Activated CD4-positive, alpha-beta T cell treated with anti-CD3 and anti-CD28 coated beads for 4 hours (primary cell): ENCODE measurements around the gene TNFRSF12A.

ENCODE experiments used
- DNase-seq, 2 donors: peaks; one replicate each; pipeline ENCODE4 v3.0.0-alpha.2; 2020

The TNFRSF12A gene

DNA sequence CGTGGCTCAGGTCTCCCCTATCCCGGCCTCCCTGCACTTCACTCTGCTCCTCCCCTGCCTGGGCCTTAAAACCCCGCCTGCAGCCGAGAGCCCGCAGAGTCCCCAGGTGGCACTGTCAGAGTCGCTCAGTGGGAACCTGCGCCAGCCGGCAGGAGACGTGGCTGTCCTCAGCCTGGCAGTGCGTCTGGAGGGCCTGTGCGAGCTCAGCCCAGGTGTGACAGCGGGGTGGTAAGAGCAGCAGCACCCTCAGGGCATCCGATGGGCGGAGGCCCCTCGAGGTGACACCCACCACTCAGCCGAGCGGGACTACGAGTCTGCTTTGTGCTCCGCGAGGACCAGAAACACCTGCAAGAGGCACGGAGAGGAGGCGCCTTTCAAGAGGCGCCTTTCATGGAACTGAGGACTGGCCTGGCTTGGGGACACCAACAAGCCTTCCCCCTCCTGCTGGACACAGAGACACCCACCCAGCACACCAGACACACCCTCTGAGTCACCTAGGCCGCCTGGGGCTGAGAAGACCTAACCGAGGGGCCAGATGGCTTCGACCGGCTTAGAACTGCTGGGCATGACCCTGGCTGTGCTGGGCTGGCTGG is 7.2 kb upstream of the TNFRSF12A start, which contains the start of gene CLDN9:
Gene CLDN9, plus strand, starts transcription at position 96 of the 593 bp plus-strand sequence. Its CDS starts 440 bp downstream, at position 536.
- DNase-seq = no peak

DNA sequence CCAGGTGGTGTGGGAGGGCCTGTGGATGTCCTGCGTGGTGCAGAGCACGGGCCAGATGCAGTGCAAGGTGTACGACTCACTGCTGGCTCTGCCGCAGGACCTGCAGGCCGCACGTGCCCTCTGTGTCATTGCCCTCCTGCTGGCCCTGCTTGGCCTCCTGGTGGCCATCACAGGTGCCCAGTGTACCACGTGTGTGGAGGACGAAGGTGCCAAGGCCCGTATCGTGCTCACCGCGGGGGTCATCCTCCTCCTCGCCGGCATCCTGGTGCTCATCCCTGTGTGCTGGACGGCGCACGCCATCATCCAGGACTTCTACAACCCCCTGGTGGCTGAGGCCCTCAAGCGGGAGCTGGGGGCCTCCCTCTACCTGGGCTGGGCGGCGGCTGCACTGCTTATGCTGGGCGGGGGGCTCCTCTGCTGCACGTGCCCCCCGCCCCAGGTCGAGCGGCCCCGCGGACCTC is 6.6 kb upstream of the TNFRSF12A start:
- no peak for DNase-seq

DNA sequence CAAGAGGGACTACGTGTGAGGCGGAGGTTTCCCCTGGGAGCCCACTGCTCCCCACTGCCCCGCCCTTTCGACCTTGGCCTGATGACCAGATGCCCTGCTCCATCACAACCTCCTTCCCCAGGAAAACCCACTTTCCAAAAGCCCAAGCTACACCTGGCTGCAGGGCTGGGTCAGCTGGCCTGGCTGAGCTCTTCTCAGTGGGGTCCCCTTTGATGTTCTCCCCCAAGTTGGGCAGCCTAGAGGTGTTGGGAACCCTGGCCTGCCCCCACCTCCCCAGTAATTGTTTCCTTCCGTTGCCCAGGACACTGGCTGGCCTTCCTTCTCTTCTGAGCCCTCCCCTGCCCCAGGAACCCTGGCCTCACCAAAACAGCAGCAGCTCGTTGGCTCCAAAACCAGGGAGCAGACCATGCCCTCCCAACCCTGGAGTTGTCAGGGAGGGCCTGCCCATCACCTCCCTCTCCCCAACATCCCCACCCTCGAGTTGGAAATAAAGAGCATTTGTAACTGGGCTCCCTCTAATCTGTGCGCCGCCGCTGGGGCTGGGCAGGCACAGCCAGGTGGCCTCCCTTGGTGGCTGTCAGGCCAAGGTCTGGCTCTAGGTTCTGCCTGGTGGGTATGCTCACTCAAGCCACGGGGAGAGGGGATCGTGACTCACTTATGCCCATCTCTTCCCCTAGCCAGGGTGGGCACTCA is 6.0 kb upstream of the TNFRSF12A start:
- no peak for DNase-seq

DNA sequence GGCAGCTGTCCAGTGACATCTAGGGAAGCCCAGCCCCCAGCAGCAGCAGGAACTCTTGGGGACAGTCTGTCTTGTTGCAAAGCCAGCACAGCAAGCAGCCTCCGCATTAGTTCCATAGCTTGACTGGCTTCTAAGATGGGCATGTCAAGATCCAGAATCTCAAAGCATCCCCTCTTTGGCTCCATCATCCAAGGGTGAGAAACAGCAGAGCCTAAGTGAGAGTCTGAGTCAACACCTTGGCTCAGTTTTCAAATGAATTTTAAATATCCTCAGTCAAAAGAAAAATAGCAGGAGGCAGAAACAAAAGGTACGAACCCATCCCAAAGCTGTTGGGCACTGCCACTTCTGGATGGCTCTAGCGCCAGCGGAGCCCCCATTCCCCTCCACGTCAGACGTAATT is 5.2 kb upstream of the TNFRSF12A start:
- DNase-seq = no peak

DNA sequence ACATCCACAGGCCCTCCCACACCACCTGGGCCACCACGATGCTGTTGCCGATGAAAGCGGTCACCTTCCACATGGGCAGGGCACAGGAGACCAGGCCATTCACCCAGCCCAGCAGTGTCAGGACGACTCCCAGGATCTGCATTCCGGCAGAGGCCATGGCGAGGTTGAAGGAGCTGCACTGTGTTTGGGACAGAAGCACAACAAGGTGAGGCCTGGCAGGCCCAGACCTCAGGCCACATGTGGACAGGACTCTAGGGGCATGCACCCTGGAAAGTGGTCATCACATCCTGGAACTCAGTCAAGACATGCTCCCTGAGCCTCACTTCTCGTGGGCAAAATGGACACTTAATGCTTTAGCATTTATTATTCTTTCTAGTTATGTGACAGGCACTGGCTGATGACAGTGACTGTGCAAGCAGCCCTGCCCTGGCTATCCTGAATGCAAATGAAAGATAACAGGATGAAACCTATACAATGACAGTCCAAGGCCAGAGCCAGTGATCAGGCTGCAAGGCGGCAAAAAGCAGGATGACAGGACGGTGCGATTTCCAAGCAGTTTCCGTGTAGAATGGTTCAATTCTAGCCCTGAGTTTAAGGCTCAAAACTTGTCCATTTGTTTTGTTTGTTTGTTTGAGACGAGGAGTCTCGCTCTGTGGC is 4.2 kb upstream of the TNFRSF12A start:
- no peak for DNase-seq

DNA sequence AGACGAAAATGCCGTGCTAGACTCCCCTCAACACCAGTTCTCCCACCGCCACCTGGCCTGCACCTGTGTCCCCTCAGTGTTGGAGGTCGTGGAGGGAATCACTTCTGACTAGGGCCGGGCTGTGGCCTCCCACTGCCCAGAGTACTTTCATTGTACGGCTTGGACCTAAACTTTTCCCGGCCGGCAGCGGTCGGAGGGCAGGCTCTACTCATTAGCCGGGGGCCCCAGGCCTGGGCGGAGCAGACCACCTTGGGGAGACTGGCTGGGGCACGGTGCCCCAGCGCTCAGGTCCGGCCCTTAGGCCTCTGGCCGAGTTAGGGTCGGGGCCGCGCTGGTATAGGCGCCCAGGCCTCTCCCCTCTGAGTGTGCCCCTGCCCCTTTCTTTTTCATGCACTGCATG is 2.8 kb upstream of the TNFRSF12A start:
- no peak for DNase-seq

DNA sequence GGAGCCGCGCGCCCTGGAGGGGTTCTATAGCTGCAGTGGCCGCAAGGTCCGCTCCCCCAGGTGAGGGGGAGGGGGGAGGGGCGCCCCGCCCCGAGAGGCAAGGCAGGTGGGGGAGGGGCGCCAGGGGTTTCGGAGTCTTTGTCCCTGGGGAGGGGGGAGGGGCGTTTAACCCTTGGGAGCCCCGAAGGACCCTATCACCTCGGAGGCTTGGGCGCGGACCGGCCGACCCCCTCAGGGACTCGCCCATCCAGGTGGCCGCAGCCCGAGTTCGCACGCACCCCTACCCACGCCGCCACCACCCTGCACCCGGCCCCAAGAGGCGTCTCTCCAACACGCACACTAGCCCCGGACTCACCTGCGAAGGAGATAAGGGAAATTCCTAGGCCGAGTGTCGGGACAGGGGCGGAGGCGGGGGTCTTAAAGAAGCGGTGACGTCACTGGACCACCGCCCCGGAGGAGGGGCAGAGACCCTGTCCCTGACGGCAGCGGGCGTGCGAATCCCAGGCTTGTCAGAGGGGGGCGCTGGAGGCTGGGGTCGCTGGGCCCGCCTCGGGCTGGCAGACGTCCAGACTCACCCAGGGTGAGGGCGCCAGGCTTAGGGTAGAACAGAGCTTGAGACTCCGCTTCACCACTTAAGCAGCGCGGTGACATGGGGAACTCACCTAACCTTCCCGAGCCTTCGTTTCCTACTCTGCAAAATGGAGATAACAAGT is 2.2 kb upstream of the TNFRSF12A start, which contains the start of gene CLDN6:
Gene CLDN6, minus strand, starts transcription at position 390 of the 713 bp plus-strand sequence. CDS start 2,162 bp downstream, outside the sequence.
- DNase-seq = no peak

DNA sequence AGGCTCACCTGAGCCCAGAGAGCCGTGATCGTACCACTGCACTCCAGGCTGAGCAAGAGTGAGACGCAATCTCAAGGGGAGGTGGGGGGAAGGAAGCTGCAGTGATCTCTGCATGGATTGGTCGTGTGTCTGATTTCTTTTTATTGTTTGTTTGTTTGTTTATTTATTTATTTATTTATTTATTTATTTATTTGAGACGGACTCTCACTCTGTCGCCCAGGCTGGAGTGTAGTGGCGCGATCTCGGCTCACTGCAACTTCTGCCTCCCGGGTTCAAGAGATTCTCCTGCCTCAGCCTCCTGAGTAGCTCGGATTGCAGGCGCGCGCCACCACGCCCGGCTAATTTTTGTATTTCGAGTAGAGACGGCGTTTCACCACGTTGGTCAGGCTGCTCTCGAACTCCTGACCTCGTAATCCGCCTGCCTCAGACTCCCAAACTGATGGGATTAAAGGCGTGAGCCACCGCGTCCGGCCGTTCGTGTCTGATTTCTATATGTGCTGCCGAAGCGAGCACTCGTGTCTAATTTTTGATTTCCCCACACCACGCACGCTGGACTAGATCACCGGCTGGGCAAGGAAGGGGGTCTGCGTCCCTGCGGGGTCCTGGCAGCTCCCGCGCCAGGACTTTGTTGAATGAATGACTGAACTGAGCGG is 448 bp upstream of the TNFRSF12A start:
- no peak for DNase-seq

DNA sequence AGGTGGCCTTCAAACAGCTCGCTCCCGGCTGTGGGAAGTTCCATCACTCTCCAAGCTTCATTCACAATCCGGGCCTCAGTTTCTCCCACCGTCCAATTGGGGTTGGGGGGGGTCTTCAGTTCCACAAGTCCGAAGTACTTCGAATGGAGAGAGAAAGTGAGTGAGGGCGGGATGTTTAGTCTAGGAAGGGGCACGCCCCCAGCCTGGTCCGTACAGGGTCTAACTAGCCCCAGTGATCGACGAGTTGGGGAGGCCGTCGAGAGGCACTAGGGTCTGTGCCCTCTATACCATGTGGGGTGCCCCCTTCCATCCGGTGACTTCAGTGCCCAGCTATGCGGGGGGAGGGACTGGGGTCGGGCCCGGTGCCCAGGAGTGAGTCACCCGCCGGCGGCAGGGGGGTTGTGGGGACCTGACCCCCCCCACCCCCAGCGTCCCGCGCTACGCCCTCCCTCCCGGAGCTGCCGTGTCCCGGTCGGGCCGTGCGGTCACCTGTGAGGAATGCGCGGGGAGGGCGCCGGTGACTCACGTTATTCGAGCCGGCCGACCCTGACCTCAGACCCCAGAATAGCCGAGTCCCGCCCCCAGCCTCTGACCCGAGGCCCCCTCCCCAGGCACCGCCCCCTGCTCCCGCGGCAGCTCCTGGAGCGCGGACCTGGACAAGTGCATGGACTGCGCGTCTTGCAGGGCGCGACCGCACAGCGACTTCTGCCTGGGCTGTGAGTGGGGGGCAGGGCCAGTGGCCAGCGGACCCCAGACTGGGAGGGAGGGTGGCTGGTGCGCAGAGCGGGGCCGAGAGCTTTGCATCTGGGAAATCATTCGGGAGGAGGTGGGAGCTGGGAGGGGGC is 658 bp downstream of the TNFRSF12A start:
- peak; percentile 72 to 80 for DNase-seq

DNA sequence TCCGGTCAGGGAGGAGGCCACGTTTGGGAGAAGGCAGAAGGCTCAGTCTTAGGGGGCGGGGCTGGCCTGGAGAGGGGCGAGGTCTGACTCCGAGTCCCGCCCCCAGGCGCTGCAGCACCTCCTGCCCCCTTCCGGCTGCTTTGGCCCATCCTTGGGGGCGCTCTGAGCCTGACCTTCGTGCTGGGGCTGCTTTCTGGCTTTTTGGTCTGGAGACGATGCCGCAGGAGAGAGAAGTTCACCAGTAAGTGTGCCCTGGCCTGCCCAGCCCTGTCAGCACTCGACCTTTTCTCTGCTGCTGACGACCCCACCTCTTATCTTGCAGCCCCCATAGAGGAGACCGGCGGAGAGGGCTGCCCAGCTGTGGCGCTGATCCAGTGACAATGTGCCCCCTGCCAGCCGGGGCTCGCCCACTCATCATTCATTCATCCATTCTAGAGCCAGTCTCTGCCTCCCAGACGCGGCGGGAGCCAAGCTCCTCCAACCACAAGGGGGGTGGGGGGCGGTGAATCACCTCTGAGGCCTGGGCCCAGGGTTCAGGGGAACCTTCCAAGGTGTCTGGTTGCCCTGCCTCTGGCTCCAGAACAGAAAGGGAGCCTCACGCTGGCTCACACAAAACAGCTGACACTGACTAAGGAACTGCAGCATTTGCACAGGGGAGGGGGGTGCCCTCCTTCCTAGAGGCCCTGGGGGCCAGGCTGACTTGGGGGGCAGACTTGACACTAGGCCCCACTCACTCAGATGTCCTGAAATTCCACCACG is 1.5 kb downstream of the TNFRSF12A start:
- peak; percentile 90 for DNase-seq

DNA sequence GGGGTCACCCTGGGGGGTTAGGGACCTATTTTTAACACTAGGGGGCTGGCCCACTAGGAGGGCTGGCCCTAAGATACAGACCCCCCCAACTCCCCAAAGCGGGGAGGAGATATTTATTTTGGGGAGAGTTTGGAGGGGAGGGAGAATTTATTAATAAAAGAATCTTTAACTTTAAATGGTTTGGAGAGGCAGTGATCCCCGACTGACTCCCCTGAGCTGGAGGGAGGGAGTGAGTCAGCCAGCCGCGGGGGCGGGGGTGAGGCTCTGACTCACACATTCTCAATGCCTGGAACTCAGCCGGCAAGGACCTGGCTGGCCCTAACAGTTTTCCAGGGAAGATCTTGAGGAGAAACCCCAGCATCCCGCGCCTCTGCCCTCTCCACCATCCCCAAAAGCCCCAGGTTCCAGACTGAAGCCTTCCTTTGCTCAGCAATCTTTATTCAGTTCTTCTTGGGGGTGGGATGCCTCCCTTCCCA is 2.1 kb downstream of the TNFRSF12A start:
- peak; percentile 92 to 94 for DNase-seq

DNA sequence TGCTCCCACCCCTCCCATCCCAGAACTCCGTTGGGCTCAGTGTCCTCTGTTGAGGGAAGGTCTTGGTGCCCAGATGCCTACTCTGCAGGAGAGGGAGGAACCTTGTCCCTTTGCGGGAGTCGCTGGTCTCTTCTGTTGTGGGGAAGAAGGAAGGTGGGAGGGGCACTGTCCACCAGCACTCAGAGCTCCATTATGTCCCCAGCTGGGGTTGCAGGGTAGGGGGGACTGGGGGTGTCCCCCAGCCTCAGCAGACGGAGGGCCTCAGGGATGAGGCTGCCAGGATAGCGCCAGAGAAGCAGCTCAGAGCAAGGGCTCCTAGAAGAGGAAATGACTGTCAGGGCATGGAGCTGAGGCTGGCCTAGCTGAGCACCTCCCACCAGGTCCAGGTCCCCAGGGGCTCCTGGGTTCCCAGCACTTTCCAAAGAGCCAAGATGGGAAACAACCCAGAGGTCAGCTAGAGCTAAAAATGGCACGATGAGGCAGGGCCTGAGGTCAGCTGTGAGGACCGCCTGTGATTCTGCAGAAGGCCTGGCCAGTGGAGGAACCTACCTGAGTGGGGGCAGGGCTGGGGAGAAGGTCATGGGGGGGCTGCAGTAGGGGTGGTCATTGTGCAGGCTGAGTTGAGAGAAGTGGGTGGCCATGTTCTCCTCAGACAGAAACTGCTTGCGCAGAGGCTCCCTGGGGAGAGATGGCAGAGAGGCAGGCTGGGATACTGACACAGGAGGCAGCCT is 2.7 kb downstream of the TNFRSF12A start:
- no peak for DNase-seq

DNA sequence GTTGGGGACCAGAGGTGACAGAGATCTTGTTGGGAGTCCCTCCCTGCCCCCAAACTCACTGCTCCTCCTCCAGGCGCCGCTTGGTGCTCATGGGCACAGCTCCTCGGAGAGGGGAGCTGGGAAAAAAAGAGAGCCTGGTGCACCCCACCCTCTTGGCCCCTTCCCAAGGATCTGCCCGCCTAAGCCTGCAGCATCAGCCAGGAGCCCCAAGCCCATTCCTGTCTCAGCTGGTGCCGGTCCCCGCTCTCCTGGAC is 3.2 kb downstream of the TNFRSF12A start:
- no peak for DNase-seq

DNA sequence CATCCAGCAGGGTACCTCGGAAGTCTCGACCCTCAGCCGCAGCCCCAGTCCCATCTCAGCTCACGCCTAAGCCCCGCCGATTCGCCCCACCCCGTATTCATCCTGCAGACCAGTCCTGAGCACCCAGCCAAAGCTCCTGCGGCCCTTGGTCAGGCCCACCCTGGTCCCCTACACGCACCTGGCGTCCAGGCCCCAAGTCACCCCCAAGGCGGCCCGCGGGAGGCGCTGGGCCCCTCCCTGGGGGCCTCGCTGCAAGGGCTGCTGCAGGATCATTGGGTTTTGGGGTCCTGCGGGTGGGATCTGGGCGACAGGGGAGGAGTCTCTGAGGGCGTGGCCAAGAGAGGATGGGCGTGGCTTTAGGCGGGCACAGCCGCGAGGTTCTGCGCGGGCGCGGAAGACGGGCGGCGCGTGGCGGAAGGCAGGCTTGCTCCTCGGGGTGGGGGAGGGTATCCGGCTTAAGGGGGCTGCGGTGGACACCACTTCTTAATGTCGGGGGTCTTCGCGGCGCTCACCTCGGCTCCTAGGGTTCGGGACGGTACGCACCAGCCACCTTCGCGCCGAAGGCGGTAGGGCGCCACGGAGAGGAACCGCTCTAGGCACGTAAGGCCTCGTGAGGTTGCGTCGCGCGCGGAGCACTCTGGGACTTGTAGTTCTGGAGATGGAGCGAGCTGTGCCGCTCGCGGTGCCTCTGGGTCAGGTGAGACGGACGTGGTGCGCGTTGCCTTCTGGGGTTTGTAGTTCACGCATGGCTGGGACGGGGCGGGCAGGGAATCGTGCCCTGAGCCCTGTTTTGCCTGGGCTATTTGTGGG is 3.7 kb downstream of the TNFRSF12A start, which contains the start of the genes HCFC1R1 and THOC6:
Gene HCFC1R1, minus strand, starts transcription at position 274 of the 810 bp plus-strand sequence. Its CDS starts 1 bp downstream, at position 273.
Gene THOC6, plus strand, starts transcription at position 367 of the 810 bp plus-strand sequence. Its CDS starts 292 bp downstream, at position 659.
- peak; percentile 95 to 96 for DNase-seq

DNA sequence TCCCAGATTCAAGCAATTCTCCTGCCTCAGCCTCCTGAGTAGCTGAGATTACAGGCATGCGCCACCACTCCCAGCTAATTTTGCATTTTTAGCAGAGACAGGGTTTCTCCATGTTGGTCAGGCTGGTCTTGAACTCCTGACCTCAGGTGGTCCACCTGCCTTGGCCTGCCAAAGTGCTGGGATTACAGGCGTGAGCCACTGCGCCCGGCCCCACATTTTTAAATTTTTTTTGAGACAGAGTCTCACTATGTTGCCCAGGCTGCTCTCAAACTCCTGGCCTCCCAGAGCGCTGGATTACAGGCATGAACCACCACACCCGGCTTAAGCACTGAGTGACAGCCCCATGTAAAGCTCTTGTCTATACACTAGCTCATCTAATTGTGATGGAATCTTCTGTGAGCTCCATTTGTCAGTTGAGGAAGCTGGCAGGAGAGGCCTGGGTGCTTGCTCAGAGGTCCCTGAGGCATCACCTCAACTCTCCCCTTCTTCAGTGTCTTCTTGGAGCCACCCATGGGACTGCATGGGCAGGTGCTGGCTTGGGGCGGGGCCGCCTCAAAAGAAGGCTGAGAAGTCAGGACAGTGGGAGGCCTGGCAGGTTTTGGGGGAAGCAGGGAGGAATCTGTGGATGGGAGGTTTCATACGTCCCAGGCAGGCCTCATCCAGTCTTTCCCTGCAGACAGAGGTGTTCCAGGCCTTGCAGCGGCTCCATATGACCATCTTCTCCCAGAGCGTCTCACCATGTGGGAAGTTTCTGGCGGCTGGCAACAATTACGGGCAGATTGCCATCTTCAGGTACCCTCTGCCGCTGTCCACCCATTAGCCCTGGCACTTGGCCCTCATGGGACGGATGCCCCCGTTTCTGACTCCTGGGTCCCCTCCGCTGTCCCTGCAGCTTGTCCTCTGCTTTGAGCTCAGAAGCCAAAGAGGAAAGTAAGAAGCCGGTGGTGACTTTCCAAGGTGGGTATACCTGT is 5.1 kb downstream of the TNFRSF12A start:
- DNase-seq = no peak

DNA sequence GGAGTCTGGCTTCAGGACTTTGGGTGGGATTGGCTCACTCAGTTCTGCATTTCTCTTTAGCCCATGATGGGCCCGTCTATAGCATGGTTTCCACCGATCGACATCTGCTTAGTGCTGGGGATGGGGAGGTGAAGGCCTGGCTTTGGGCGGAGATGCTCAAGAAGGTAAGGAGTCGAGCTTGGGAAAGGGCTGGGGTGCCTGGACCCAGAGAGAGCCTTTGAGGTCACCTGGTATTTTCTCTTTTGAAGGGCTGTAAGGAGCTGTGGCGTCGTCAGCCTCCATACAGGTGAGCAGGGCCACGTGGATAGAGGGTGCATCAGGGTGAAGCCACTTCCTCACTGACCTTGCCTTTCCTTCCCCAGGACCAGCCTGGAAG is 5.8 kb downstream of the TNFRSF12A start:
- DNase-seq = no peak

DNA sequence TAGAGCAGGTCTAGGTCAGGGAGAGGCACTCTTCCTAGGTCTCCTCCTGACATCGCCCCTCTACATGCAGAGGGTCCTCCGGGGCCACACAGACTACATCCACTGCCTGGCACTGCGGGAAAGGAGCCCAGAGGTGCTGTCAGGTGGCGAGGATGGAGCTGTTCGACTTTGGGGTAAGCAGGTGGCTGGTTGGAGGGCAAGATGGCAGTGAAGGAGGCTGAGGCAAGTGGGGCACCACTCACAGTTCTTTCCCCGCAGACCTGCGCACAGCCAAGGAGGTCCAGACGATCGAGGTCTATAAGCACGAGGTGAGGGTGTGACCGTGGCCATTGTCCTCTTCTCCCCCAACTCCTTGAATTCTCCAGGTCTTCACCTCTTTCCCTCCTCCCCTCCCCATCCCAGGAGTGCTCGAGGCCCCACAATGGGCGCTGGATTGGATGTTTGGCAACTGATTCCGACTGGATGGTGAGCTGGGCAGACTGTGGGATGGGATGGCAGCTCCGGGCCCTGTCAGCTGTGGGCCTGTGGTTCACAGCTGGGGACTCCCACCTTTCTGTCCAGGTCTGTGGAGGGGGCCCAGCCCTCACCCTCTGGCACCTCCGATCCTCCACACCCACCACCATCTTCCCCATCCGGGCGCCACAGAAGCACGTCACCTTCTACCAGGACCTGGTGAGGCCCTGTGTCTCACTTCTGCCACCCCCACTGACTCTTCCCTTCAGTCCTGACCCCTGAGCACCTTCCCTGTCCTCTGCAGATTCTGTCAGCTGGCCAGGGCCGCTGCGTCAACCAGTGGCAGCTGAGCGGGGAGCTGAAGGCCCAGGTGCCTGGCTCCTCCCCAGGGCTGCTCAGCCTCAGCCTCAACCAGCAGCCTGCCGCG is 6.7 kb downstream of the TNFRSF12A start:
- DNase-seq = no peak
